Epidermal melanocyte (primary cell): ENCODE results near the gene VPS45.
"Not testable (repeated sequence)": the region's sequence is repeated elsewhere in the genome, so short reads cannot be mapped to it uniquely, and the experiment has no call there.

ENCODE experiments used
- DNase-seq: peaks from one replicate; pipeline ENCODE4 v3.0.0; 2011; ENCODE audit warnings: low spot score; ENCODE audit not compliant: insufficient read length

VPS45 gene, protein sequence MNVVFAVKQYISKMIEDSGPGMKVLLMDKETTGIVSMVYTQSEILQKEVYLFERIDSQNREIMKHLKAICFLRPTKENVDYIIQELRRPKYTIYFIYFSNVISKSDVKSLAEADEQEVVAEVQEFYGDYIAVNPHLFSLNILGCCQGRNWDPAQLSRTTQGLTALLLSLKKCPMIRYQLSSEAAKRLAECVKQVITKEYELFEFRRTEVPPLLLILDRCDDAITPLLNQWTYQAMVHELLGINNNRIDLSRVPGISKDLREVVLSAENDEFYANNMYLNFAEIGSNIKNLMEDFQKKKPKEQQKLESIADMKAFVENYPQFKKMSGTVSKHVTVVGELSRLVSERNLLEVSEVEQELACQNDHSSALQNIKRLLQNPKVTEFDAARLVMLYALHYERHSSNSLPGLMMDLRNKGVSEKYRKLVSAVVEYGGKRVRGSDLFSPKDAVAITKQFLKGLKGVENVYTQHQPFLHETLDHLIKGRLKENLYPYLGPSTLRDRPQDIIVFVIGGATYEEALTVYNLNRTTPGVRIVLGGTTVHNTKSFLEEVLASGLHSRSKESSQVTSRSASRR

DNA sequence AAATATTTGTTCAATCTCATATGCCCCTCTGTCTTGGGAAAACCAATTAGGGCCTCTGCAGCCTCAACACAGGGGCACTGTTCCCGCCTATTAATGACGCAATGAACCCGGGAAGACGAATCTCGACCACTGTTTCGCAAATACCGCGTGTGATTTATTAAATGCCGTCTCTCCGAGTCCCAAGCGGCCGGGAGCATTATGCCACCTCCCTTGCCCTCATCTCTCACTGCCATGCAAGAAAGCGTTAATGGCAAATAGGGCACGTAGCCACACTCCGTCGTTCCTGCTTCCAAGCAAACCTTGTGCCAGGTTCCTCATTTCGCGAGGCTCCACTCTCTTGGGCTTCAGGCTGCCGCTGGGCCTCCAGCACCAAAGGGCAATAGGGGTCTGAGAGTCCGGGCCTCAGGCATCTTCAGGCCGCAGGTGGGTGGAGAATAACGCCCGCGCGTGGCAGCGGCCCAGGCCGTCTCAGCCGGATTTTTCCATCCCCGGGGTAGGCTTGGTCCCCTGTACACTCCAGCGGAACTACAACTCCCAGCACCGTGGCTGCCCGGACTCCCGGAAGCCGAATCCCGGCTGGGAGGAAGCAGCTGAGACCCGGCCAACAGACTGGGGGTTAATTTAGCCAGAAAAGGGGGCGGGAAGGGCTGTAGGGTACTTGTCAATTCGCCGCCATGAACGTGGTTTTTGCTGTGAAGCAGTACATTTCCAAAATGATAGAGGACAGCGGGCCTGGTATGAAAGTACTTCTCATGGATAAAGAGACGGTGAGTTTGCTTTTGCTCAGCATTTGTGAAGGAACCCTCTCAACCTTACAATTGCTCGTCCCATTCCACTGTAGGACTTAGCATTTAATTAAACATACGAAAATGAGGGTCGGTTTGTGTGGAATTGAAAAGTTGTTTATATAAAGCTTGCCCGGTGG, at the start of gene VPS45:
Gene VPS45, plus strand, starts transcription at position 593 of the 925 bp plus-strand sequence. Its CDS starts 82 bp downstream, at position 675.
- DNase-seq, result peak; percentile 85

DNA sequence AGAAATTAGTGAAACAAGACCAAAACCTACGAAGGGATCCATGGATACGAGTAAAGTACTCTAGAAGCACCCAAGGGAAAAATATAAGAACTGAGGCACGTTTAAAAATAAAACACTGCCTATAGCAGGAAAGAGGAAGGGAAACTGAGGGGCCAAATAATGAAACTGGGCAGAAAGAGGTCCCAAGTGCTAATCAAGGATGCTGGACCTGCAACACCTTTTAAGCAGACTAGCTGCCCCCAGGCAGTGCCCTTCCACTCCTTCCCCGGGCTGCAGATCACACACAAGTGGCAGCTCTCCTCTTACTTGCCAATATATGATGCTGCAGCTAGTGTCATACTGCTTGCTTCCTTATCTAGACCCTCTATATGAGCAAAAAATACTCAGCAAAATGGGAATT, 49.4 kb upstream of the VPS45 start:
- no peak for DNase-seq

DNA sequence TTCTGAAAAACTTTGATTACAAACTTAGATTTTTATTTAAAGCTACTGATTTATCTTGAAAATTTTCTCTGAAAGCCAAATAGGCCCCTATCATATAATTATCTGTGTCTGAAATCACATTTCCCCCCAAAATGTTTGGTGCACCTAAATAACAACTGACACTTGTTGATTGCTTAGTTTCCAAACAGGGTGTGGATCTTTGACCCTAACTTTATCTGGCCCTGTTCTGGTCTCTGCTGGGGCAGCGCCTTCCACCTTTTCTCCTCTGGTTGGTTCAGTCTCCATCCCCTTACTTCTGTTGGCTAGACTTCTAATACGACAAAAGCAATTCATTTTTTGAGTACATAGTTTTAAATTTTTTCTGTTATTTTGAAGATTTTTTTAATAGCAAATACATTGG, 46.9 kb upstream of the VPS45 start:
- no peak for DNase-seq

DNA sequence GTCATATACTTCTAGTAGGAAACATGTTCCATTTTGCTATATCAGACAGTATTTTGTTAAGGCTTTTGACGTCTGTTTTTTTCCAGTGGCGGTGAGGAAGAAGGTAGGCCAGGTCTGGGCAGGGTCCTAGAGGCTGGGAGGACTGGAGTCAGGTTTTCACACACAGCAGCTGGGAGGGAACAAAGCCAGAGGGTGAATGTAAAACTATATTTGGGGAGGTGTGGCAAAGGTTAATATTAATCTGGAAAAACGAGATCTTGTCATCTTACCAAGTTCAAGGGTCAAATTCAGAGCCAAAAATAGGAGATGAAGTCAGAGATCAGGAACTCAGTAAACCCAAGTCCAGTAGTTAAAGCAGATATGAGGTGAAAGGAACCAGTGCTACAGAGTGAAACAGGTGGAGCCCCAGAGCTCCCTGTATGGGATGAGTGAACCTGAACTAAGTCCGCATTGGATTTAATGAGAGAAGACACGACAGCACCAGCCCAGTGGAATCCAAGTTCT, 46.3 kb upstream of the VPS45 start:
- no peak for DNase-seq

DNA sequence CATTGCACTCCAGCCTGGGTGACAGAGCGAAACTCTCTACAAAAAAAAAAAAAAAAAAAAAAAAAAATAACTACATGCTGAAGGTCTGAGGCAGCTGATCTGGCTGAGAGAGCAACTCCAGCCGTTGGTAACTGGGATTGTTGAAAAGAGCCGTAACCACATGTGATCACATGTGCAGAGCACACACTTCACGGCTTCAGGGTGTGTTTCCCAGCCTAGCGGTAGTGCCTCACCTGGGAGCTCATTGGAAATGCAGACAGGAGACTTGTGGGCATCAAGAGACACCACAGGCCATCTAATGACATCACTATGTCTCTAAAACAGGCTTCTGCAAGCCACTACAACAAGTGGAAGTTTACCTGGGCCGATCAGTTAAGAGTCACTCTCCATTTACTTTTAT, 45.2 kb upstream of the VPS45 start:
- DNase-seq, result no peak

DNA sequence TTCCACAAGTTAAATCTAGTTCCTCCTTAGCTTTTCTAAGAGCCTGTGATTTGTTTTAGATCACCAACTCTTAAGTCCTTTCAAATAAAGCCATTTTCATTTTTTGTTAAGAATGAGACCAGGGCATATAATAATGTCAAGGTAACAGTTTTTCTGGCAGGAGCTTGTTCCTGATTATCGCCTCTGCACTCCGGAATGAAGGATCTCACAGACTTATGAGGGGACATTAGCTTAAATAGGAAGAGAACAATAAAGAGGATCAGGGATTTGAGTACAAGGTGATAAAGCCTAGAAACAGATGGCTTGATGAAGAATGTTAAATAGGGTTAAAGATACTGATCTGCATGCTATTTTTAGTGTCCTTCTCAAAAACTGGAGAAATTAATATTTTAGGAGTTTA, 43.4 kb upstream of the VPS45 start:
- no peak for DNase-seq

DNA sequence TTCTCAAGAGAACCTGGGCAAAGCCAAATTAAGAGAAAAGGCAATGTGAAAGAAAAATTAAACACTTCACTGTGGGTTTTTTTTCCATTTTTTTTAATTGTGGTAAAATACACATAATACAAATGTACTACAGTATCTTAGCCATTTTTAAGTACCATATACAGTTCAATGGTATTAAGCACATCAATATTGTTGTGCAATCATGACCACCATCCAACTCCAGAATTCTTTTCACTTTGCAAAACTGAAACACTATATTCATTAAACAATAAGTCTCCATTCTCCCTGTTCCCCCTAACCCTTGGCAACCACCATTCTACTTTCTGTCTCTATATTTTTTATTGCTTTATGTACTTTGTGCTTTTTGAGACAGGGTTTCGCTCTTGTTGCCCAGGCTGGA, 39.3 kb upstream of the VPS45 start:
- DNase-seq, result no peak

DNA sequence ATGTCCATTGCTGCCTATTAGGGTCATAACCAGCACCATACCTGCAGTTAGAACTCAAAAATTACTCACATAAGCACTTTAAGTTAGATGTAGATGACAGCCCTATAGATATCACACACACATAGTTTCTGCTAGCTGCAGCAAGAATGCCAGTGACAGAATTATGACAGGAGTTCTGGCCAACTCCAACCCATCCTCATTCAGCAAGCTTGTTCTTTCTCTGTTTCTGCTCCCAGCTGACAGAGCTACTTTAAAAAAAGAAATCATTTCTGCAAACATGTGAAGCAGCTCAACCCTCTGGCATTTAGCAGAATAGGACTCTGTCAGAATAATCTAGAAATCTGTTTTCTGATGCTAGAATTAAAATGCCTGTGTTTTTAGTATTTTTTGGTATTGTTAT, 33.2 kb upstream of the VPS45 start:
- no peak for DNase-seq

DNA sequence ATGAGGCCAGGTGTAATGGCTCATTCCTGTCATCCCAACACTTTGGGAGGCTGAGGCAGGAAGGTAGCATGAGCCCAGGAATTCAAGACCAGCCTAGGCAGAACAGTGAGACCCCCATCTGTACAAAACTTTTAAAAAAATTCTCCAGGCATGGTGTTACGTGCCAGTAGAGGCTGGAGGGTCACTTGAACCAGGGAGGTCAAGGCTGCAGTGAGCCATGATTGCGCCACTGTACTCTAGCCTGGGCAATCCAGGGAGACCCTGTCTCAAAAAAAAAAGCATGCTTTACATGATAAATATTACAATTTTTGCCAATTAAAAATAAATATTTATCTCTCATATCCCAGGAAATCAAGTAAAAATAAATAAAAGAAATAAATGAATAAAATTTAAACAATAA, 17.6 kb upstream of the VPS45 start:
- no peak for DNase-seq

DNA sequence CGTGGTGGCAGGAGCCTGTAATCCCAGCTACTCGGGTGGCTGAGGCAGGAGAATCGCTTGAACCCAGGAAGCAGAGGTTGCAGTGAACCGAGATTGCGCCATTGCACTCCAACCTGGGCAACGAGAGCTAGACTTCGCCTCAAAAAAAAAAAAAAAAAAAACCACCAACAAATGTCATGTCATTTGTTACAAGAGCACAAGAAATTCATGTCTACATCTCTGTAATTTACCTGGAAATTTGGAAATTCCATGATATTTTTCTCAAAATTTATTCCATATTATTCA, 16.5 kb upstream of the VPS45 start:
- DNase-seq, result no peak

DNA sequence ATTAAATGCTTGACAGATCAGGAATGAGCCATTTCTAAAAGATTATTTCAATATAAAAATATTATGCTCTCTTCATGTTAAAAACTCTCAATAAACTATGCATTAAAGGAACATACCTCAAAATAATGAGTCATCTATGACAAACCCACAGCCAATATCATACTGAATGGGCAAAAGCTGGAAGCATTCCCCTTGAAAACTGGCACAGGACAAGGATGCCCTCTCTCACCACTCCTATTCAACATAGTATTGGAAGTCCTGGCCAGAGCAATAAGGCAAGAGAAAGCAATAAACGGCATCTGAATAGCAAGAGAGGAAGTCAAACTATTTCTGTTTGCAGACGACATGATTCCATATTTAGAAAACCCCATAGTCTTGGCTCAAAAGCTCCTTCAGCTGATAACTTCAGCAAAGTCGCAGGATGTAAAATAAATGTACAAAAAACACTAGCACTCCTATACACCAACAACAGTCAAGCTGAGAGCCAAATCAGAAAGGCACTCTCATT, 15.6 kb upstream of the VPS45 start:
- not testable (repeated sequence) for DNase-seq

DNA sequence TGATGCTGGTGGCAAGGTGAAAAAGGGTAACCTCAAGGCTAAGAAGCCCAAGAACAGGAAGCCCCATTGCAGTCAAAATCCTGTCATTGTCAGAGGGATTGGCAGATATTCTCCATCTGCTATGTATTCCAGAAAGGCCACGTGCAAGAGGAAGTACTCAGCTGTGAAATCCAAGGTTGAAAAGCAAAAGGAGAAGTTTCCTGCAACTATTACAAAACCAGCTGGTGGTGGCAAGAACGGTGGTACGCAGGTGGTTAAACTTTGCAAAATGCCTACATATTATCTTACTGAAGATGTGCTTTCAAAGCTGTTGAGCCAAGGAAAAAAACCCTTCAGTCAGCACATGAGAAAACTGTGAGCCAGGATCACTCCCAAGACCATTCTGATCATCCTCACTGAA, 13.7 kb upstream of the VPS45 start:
- no peak for DNase-seq

DNA sequence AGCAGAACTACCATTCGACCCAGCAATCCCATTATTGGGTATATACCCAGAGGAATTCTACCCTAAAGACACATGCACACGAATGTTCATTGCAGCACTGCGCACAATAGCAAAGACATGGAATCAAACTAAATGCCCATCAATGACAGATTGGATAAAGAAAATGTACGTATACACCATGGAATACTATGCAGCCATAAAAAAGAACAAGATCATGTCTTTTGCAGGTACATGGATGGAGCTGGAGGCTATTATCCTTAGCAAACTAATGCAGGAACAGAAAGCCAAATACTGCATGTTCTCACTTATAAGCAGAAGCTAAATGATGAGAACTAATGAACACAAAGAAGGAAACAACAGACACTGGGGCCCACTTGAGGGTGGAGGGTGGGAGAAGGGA, 12.1 kb upstream of the VPS45 start:
- not testable (repeated sequence) for DNase-seq

DNA sequence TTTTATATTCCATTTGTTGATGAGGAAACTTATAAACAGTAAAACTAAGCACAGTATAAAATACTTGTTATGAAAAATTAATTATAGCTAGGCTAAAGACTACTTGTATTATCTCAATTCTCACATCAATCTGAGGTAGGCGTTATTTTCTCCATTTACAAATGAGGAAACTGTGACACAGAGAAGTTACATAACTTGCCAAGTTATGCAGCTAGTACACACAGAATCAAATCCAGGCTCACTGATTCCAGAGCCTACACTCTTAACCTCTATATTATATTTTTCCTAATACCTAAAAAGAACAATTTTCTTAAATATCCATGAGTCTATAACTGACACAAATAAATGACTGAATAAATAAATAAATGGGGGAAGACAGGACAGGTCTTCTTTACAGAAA, 11.2 kb upstream of the VPS45 start:
- no peak for DNase-seq

DNA sequence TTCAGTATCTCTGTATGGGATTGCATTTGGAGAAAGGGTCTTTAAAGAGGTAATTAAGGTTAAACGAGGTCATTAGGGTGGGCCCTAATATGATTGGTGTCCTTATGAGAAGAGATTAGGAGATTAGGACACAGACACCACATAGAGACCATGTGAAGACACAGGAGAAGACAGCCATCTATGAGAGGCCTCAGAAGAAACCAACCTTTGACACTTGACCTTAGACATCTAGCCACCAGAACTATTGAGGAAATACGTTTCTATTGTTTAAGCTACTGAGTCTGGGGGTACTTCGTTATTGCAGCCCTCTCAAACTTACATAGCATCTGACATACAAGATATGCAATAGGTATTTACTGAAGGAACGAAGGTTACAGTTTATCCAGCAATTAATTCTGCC, 7.3 kb upstream of the VPS45 start:
- DNase-seq, result no peak

DNA sequence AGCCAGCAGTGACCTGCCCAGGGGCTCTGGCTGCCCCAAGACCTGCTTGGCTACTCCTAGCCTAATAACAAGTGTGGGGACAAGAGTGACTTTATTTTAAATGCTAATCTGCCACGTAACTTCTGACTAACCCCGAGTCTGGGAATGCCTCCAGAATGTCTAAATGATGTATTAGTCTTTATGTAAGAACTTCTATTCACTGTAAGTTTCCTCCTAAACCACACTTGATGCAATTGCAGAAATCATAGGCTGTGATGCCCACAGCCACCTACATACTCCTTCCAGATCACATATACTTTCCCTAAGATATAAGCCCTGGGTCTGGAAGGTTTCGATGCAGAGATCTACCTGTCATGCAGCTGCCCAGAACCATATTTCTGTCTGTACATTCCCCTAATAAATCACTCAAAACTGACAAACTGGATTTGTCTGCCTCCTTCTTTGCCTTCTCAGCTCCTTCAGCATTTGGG, 5.9 kb upstream of the VPS45 start:
- no peak for DNase-seq

DNA sequence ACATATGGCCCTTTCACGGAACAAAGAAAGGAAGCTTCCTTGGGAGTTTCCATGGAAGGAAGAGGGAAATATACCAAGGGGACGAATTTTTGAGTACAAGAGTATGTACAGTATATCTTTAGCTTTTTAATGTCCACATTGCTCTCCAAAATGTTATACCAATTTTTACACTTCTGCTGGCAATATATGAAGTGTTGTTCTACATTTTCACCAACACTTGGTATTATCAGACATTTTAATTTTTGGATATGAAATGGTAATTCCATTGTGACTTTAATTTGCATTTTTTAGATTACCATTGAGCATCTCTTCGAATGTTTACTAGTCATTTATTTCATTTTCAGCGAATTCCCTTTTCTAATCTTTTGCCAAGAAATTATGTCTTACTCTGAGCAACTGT, 5.5 kb upstream of the VPS45 start:
- no peak for DNase-seq

DNA sequence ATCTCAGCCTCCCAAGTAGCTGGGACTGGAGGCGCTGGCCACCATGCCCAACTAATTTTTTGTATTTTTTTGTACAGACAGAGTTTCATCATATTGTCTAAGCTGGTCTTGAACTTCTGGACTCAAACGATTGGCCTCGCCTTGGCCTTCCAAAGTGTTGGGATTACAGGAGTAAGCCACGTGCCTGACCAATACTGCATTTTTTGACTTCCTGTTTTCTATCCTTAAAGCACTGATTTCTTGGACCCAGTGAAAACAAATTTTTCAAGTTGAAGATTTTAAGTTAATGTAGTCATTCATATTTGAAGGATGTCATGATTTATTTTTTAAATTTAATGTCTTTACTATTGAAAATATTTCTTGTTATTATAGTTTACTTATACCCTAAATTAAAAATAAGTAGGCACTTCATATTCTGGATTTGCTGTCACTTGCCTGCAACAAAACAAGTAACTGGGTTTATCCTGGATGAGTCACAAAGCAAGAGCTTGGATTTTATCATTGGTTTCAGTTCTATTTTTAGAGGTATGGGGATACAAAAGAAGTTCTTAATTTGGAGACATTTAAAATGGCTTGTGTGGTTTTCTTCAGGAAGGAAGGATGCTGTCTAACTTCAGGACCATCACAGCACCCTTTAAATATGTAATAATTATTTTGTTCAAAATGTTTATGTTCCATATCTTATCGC, 2.2 kb upstream of the VPS45 start:
- DNase-seq, result no peak

DNA sequence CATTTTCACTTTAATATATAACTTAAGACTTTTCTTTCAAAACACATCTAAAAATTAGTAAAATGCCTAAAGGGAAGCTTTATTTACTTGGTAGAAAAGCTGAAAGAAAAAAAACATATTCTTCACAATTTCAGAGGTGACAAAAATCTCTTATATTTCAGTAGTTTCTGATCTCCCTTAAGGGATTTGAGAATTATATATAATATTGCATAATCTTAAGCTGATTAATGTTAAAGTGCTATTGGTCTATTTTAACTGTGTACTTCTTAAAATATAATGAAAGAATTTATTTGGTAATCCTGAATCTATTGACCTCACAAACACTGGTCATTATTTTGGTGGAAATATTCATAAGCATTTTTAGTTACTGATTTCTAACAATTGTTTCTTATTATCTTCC, 1.2 kb upstream of the VPS45 start:
- no peak for DNase-seq

DNA sequence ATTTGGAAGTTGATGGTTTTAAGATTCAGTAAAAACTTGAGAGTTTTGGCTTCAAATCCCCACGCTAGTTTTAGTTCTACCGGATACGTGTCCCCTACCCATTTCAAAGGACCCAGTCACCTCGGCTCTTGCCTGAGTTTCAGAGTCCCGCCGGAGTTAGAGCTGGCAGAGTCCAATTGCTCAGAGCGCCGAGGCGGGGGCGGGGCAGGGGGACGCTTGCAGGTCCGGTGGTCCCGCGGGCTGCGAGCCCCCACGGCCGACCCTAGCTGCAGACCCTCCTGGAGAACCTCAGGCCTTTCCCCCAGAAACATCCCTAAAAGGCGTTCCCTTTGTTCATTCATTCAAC, 765 bp upstream of the VPS45 start:
- no peak for DNase-seq

DNA sequence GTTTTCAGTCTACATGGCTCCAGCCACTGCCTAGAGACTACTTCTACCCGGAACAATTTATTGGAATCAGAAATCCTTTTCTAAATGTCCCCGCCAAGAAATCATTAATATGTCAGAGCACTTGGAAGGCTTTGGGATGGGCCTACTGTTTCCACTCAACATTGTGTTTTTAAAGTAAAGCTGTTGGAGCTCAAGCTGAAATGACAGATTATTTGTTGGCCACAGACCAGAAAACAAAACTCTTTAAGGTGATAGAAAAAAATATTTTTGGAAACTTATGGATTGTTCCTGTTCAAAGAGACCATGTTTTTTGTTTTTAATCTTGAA, 496 bp downstream of the VPS45 start:
- no peak for DNase-seq

DNA sequence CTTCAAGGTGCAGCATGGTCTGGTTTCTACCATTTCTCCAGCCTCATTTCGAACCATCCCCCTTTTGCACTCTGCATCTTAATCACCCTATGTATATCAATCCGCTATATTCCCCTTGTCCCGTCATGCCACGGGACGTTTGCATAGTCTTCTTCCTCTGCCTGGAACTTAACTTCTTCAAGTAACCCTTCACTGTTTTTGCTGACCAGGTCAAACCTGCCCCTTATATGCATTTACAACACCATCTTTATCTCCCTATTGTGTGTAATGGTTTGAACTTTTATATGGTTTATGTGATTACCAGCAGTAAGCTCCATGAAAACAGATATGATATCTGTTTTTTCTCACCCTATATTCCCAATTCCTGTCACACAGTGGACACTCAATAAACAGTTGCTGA, 2.3 kb downstream of the VPS45 start:
- DNase-seq, result no peak
